Trophoblast cell (in vitro differentiated cells and primary cell): ENCODE measurements around the gene MYLIP.
A peak's percentile ranks its signal among the peaks of the same experiment; 100 is the strongest.

ENCODE experiments used
- DNase-seq, 2 donors: peaks; one replicate each; pipeline ENCODE4 v3.0.0-alpha.2; 2016
- H2AFZ ChIP-seq: 2 replicates; pipeline ENCODE4 v1.6.1; 2013; ENCODE audit warnings: low read length, moderate library complexity, mild to moderate bottlenecking; ENCODE audit not compliant: insufficient read depth, poor library complexity
- H2AK5ac ChIP-seq: 2 replicates; pipeline ENCODE4 v1.6.1; 2013; ENCODE audit warnings: mild to moderate bottlenecking, low read length
- H2BK120ac ChIP-seq: 2 replicates; pipeline ENCODE4 v1.6.1; 2013; ENCODE audit warnings: low read length, mild to moderate bottlenecking, moderate library complexity; ENCODE audit not compliant: insufficient read depth, poor library complexity
- H2BK12ac ChIP-seq: 2 replicates; pipeline ENCODE4 v1.6.1; 2013; ENCODE audit warnings: mild to moderate bottlenecking, low read length, moderate library complexity
- H2BK5ac ChIP-seq: 2 replicates; pipeline ENCODE4 v1.6.1; 2013; ENCODE audit warnings: low read length, low read depth, moderate library complexity, mild to moderate bottlenecking; ENCODE audit not compliant: poor library complexity
- H3K14ac ChIP-seq: 2 replicates; pipeline ENCODE4 v1.6.1; 2013; ENCODE audit warnings: mild to moderate bottlenecking, low read length
- H3K18ac ChIP-seq: 2 replicates; pipeline ENCODE4 v1.6.1; 2013; ENCODE audit warnings: mild to moderate bottlenecking, low read length
- H3K23ac ChIP-seq: 2 replicates; pipeline ENCODE4 v1.6.1; 2013; ENCODE audit warnings: low read length
- H3K27ac ChIP-seq: 2 replicates; pipeline ENCODE4 v1.5.1; 2013; ENCODE audit warnings: low read depth, mild to moderate bottlenecking, inconsistent platforms, low read length, moderate library complexity
- H3K27me3 ChIP-seq: 2 replicates; pipeline ENCODE4 v1.6.1; 2013; ENCODE audit warnings: inconsistent platforms, mild to moderate bottlenecking, low read length, moderate library complexity; ENCODE audit not compliant: insufficient read depth
- H3K36me3 ChIP-seq, 2 experiments: 1 replicate in 1 of 2; 2 replicates in 1 of 2; pipeline ENCODE4 v1.6.1; 2013; ENCODE audit warnings: low read length in 2 of 2, mild to moderate bottlenecking in 2 of 2, moderate library complexity in 1 of 2; ENCODE audit not compliant: insufficient read depth in 2 of 2, control insufficient read depth in 1 of 2
- H3K4ac ChIP-seq: 2 replicates; pipeline ENCODE4 v1.6.1; 2013; ENCODE audit warnings: low read depth, mild to moderate bottlenecking, low read length, moderate library complexity
- H3K4me1 ChIP-seq, 2 experiments: 1 replicate in 1 of 2; 2 replicates in 1 of 2; pipeline ENCODE4 v1.6.1; 2013; ENCODE audit warnings: low read length in 2 of 2, mild to moderate bottlenecking in 2 of 2, moderate library complexity in 1 of 2; ENCODE audit not compliant: insufficient read depth in 2 of 2, control insufficient read depth in 1 of 2
- H3K4me2 ChIP-seq: 2 replicates; pipeline ENCODE4 v1.6.1; 2013; ENCODE audit warnings: inconsistent platforms, mild to moderate bottlenecking, low read length, moderate library complexity
- H3K4me3 ChIP-seq: 2 replicates; pipeline ENCODE4 v1.5.1; 2013; ENCODE audit warnings: mild to moderate bottlenecking, low read depth, low read length, inconsistent platforms
- H3K79me1 ChIP-seq: one replicate; pipeline ENCODE4 v1.6.1; 2013; ENCODE audit warnings: low read length
- H3K79me2 ChIP-seq: 2 replicates; pipeline ENCODE4 v1.6.1; 2013; ENCODE audit warnings: low read length, mild to moderate bottlenecking; ENCODE audit not compliant: control insufficient read depth, insufficient read depth, poor library complexity
- H3K9ac ChIP-seq: 2 replicates; pipeline ENCODE4 v1.6.1; 2013; ENCODE audit warnings: mild to moderate bottlenecking, low read length
- H3K9me3 ChIP-seq: 2 replicates; pipeline ENCODE4 v1.6.1; 2013; ENCODE audit warnings: low read depth, mild to moderate bottlenecking, control low read depth, inconsistent platforms, low read length; ENCODE audit not compliant: insufficient read depth
- H4K12ac ChIP-seq: 2 replicates; pipeline ENCODE4 v1.6.1; 2013; ENCODE audit warnings: low read depth, mild to moderate bottlenecking, low read length, moderate library complexity
- H4K8ac ChIP-seq: 2 replicates; pipeline ENCODE4 v1.6.1; 2013; ENCODE audit warnings: low read depth, mild to moderate bottlenecking, low read length, moderate library complexity
- H4K91ac ChIP-seq: one replicate; pipeline ENCODE4 v1.6.1; 2013; ENCODE audit warnings: low read depth, mild to moderate bottlenecking, low read length, moderate library complexity
- WGBS: extraction: QIAGEN DNeasy Blood & Tissue Kit; methylation state at CpG from one replicate; pipeline ENCODE4 v1.1.7; 2013; ENCODE audit warnings: missing lambda C conversion rate; ENCODE audit not compliant: insufficient read length, insufficient coverage; ENCODE audit errors: extremely low coverage; 5-methylcytosine and 5-hydroxymethylcytosine counted together

Gene MYLIP

GRCh38 chr6:16157909-16158308, 29.0 kb downstream of the MYLIP start:
- Histone ChIP-seq H3K4ac (no peak overlapping the region), H2BK12ac (no peak overlapping the region), H4K12ac (no peak overlapping the region), H4K8ac (no peak overlapping the region), H3K14ac (no peak overlapping the region), H4K91ac (no peak overlapping the region), H3K23ac (no peak overlapping the region), H2AK5ac (no peak overlapping the region), H3K27ac (no peak overlapping the region), H2BK5ac (no peak overlapping the region), H2BK120ac (no peak overlapping the region), H3K18ac (no peak overlapping the region), H3K4me2 (no peak overlapping the region), H3K9ac (no peak overlapping the region), H3K4me3 (no peak overlapping the region), H3K4me1 (no peaks in the 10 kb centered on the region), H3K27me3 (no peaks in the 10 kb centered on the region), H3K36me3 (peaks cover 3 to 8% of the 10 kb centered on the region in 2 experiments), H3K79me1 (no peaks in the 10 kb centered on the region), H3K9me3 (peaks cover 1% of the 10 kb centered on the region), H2AFZ (no peak overlapping the region), H3K79me2 (no peaks in the 10 kb centered on the region)
- DNase-seq, result no peak
- no CpG with 5 or more reads among the region's 11 CpGs for WGBS

GRCh38 chr6:16158943-16159557, 30.2 kb downstream of the MYLIP start:
- Histone ChIP-seq H3K4me1 (no peaks in the 10 kb centered on the region), H4K8ac (no peak overlapping the region), H3K27me3 (no peaks in the 10 kb centered on the region), H3K9me3 (peaks cover 1% of the 10 kb centered on the region), H3K23ac (no peak overlapping the region), H3K27ac (no peak overlapping the region), H3K79me1 (no peaks in the 10 kb centered on the region), H4K12ac (no peak overlapping the region), H3K9ac (no peak overlapping the region), H3K4me2 (no peak overlapping the region), H2BK5ac (no peak overlapping the region), H4K91ac (no peak overlapping the region), H3K4me3 (no peak overlapping the region), H3K4ac (no peak overlapping the region), H3K79me2 (no peaks in the 10 kb centered on the region), H3K14ac (no peak overlapping the region), H2BK12ac (no peak overlapping the region), H2BK120ac (no peak overlapping the region), H2AFZ (no peak overlapping the region), H3K36me3 (peaks cover 3 to 5% of the 10 kb centered on the region in 2 experiments), H2AK5ac (no peak overlapping the region), H3K18ac (no peak overlapping the region)
- DNase-seq, result no peak
- no CpG with 5 or more reads among the region's 7 CpGs for WGBS

- no peak overlapping the region for H2BK120ac ChIP-seq
- H3K9me3 ChIP-seq, result no peaks in the 10 kb centered on the region
- no peak overlapping the region for H3K4me2 ChIP-seq
- no peak overlapping the region for H3K23ac ChIP-seq
- peak overlapping the region; percentile 24 for H2BK12ac ChIP-seq
- H4K12ac ChIP-seq, result no peak overlapping the region
- peak overlapping the region; percentile 75 for H2AK5ac ChIP-seq
- no peak overlapping the region for H3K4me3 ChIP-seq
- H3K4me1 ChIP-seq, result no peaks in the 10 kb centered on the region
- no peak overlapping the region for H4K8ac ChIP-seq
- H2BK5ac ChIP-seq, result no peak overlapping the region
- no peak overlapping the region for H2AFZ ChIP-seq
- H3K4ac ChIP-seq, result no peak overlapping the region
- H3K9ac ChIP-seq, result no peak overlapping the region
- peaks cover 2% of the 10 kb centered on the region for H3K79me1 ChIP-seq
- H3K36me3 ChIP-seq, result no peaks in the 10 kb centered on the region
- H3K18ac ChIP-seq, result no peak overlapping the region
- H3K27me3 ChIP-seq, result no peaks in the 10 kb centered on the region
- H3K27ac ChIP-seq, result no peak overlapping the region
- H3K79me2 ChIP-seq, result no peaks in the 10 kb centered on the region
- WGBS, result no CpG with 5 or more reads among the region's 11 CpGs
- H4K91ac ChIP-seq, result no peak overlapping the region
- H3K14ac ChIP-seq, result no peak overlapping the region
- DNase-seq, result no peak
Measured at GRCh38 chr6:16160794-16161193, 31.9 kb downstream of the MYLIP start.

GRCh38 chr6:16162003-16162402, 33.1 kb downstream of the MYLIP start:
- no peaks in the 10 kb centered on the region for H3K4me1 ChIP-seq
- no peak for DNase-seq
- H4K91ac ChIP-seq, result no peak overlapping the region
- no peak overlapping the region for H3K27ac ChIP-seq
- no peak overlapping the region for H3K9ac ChIP-seq
- H4K12ac ChIP-seq, result no peak overlapping the region
- H3K4me3 ChIP-seq, result no peak overlapping the region
- peaks cover 2% of the 10 kb centered on the region for H3K79me1 ChIP-seq
- no peak overlapping the region for H3K4ac ChIP-seq
- H2AFZ ChIP-seq, result no peak overlapping the region
- no peaks in the 10 kb centered on the region for H3K9me3 ChIP-seq
- H3K14ac ChIP-seq, result no peak overlapping the region
- no peaks in the 10 kb centered on the region for H3K27me3 ChIP-seq
- no peak overlapping the region for H2BK5ac ChIP-seq
- no CpG with 5 or more reads among the region's 2 CpGs for WGBS
- H3K79me2 ChIP-seq, result no peaks in the 10 kb centered on the region
- H3K36me3 ChIP-seq, result no peaks in the 10 kb centered on the region
- H2BK120ac ChIP-seq, result no peak overlapping the region
- H3K23ac ChIP-seq, result no peak overlapping the region
- H2AK5ac ChIP-seq, result no peak overlapping the region
- H3K4me2 ChIP-seq, result no peak overlapping the region
- H4K8ac ChIP-seq, result no peak overlapping the region
- H2BK12ac ChIP-seq, result no peak overlapping the region
- no peak overlapping the region for H3K18ac ChIP-seq
